IMR-90 (cell line): ENCODE measurements around the gene TTL. TPM values are rescaled to one million over a fixed set of nuclear protein-coding genes. Genes with fewer than 3 reads are reported as not detected.
A peak's percentile ranks its signal among the peaks of the same experiment; 100 is the strongest.
"Not testable (repeated sequence)": the region's sequence is repeated elsewhere in the genome, so short reads cannot be mapped to it uniquely, and the experiment has no call there.

Experiments used
- ATAC-seq: fragments of 200-7000 bp; cut with Tn5 transposase; 2 replicates; pipeline ENCODE4 v1.9.1; 2020; ENCODE audit warnings: low read depth, mild to moderate bottlenecking, moderate library complexity
- Bru-seq: library from RNA; stranded (reverse); fragments of 400-500 nt; gene quantifications from one replicate; lab custom pipeline; 2021; lab: Mats Ljungman, UMichigan
- BruChase-seq, 2 experiments: library from RNA; stranded (reverse); fragments of 400-500 nt; gene quantifications; one replicate each; lab custom pipeline; 2021; lab: Mats Ljungman, UMichigan
- BruUV-seq: library from RNA; stranded (reverse); fragments of 400-500 nt; replicated peaks from 2 replicates; lab custom pipeline; 2021; lab: Mats Ljungman, UMichigan
- CTCF ChIA-PET: fragments of 300-600 bp; formaldehyde crosslinking; extraction: SDS; loops from one replicate; lab custom pipeline; 2021; ENCODE audit warnings: antibody characterized with exemption; lab: Yijun Ruan, JAX
- POLR2A ChIA-PET: fragments of 300-600 bp; sonication (Branson Sonifier 250); formaldehyde crosslinking; loops from one replicate; lab custom pipeline; 2022; ENCODE audit warnings: antibody characterized with exemption; ENCODE audit not compliant: unreplicated experiment; lab: Charles Lee
- DNase-seq: peaks from one replicate; pipeline ENCODE4 v3.0.0; 2013
- H2AFZ ChIP-seq: replicated peaks from 2 replicates; pipeline ENCODE3; 2013; ENCODE audit warnings: low read length, mild to moderate bottlenecking; ENCODE audit not compliant: poor library complexity
- H2AK5ac ChIP-seq: 2 replicates; pipeline ENCODE4 v1.6.1; 2013; ENCODE audit warnings: low read depth, low read length, inconsistent platforms
- H2AK9ac ChIP-seq: replicated peaks from 2 replicates; pipeline ENCODE3; 2013; ENCODE audit warnings: mild to moderate bottlenecking, low read depth, low read length, moderate library complexity; ENCODE audit not compliant: poor library complexity
- H2BK120ac ChIP-seq: 2 replicates; pipeline ENCODE4 v1.6.1; 2013; ENCODE audit warnings: low read depth, low read length, inconsistent platforms
- H2BK15ac ChIP-seq: 3 replicates; pipeline ENCODE4 v1.6.1; 2013; ENCODE audit warnings: low read depth, low read length, inconsistent platforms
- H2BK20ac ChIP-seq: 2 replicates; pipeline ENCODE4 v1.6.1; 2013; ENCODE audit warnings: low read depth, mild to moderate bottlenecking, inconsistent platforms, low read length, moderate library complexity
- H2BK5ac ChIP-seq: 2 replicates; pipeline ENCODE4 v1.6.1; 2013; ENCODE audit warnings: mild to moderate bottlenecking, low read depth, low read length, inconsistent platforms; ENCODE audit not compliant: poor library complexity, severe bottlenecking
- H3K14ac ChIP-seq: replicated peaks from 2 replicates; pipeline ENCODE4 v1.6.1; 2013; ENCODE audit warnings: low read depth, low read length, inconsistent platforms
- H3K18ac ChIP-seq: 2 replicates; pipeline ENCODE4 v1.6.1; 2013; ENCODE audit warnings: low read depth, low read length, control low read depth
- H3K23ac ChIP-seq: 2 replicates; pipeline ENCODE4 v1.6.1; 2013; ENCODE audit warnings: low read depth, low read length, inconsistent platforms
- H3K27ac ChIP-seq: 2 replicates; pipeline ENCODE4 v1.5.1; 2013; ENCODE audit warnings: mild to moderate bottlenecking, control low read depth, low read length; ENCODE audit not compliant: insufficient read depth
- H3K27me3 ChIP-seq: 2 replicates; pipeline ENCODE4 v1.6.1; 2013; ENCODE audit warnings: low read length; ENCODE audit not compliant: control insufficient read depth, insufficient read depth
- H3K36me3 ChIP-seq: 2 replicates; pipeline ENCODE4 v1.6.1; 2013; ENCODE audit warnings: low read length, mixed read lengths; ENCODE audit not compliant: control insufficient read depth, insufficient read depth
- H3K4ac ChIP-seq: 2 replicates; pipeline ENCODE4 v1.6.1; 2013; ENCODE audit warnings: low read depth, low read length, inconsistent platforms
- H3K4me1 ChIP-seq: 2 replicates; pipeline ENCODE4 v1.6.1; 2013; ENCODE audit warnings: low read length, mixed read lengths; ENCODE audit not compliant: control insufficient read depth, insufficient read depth
- H3K4me2 ChIP-seq: 2 replicates; pipeline ENCODE4 v1.6.1; 2013; ENCODE audit warnings: low read depth, mild to moderate bottlenecking, control low read depth, low read length, moderate library complexity
- H3K4me3 ChIP-seq: 2 replicates; pipeline ENCODE4 v1.5.1; 2013; ENCODE audit warnings: low read depth, mild to moderate bottlenecking, control low read depth, low read length, moderate library complexity; ENCODE audit not compliant: insufficient read depth
- H3K56ac ChIP-seq: 2 replicates; pipeline ENCODE4 v1.6.1; 2013; ENCODE audit warnings: low read length, inconsistent platforms; ENCODE audit not compliant: insufficient read depth; ENCODE audit errors: extremely low read depth
- H3K79me1 ChIP-seq, 2 experiments: 2 replicates each; pipeline ENCODE4 v1.6.1; 2013; ENCODE audit warnings: low read length in 2 of 2, inconsistent platforms in 1 of 2, low read depth in 1 of 2
- H3K9ac ChIP-seq: 2 replicates; pipeline ENCODE4 v1.6.1; 2013; ENCODE audit warnings: low read depth, low read length, control low read depth
- H3K9me1 ChIP-seq: 2 replicates; pipeline ENCODE4 v1.6.1; 2013; ENCODE audit warnings: low read length, inconsistent platforms; ENCODE audit not compliant: insufficient read depth
- H3K9me3 ChIP-seq: 2 replicates; pipeline ENCODE4 v1.6.1; 2013; ENCODE audit warnings: low read length; ENCODE audit not compliant: control insufficient read depth, insufficient read depth
- H4K20me1 ChIP-seq: 2 replicates; pipeline ENCODE4 v1.6.1; 2013; ENCODE audit warnings: low read length, inconsistent platforms; ENCODE audit not compliant: insufficient read depth
- H4K5ac ChIP-seq: 2 replicates; pipeline ENCODE4 v1.6.1; 2013; ENCODE audit warnings: mild to moderate bottlenecking, low read depth, low read length, control low read depth
- H4K8ac ChIP-seq, 2 experiments: 2 replicates each; pipeline ENCODE4 v1.6.1; 2013; ENCODE audit warnings: low read depth in 2 of 2, low read length in 2 of 2, control low read depth in 1 of 2, inconsistent platforms in 1 of 2
- H4K91ac ChIP-seq: 2 replicates; pipeline ENCODE4 v1.6.1; 2013; ENCODE audit warnings: low read depth, low read length, inconsistent platforms; ENCODE audit not compliant: insufficient read depth
- BHLHE40 ChIP-seq: fragments of 150-350 bp; IDR thresholded peaks from 2 replicates; pipeline ENCODE4 v1.6.1; 2016; ENCODE audit warnings: mild to moderate bottlenecking, low read depth, low read length
- MAZ ChIP-seq: IDR thresholded peaks from 2 replicates; pipeline ENCODE4 v1.6.1; 2012; ENCODE audit warnings: low read depth, mild to moderate bottlenecking, low read length, improper control_type of control experiment, moderate library complexity, borderline replicate concordance
- RCOR1 ChIP-seq: IDR thresholded peaks from 2 replicates; pipeline ENCODE4 v1.6.1; 2012; ENCODE audit warnings: mild to moderate bottlenecking, low read length, improper control_type of control experiment; ENCODE audit not compliant: insufficient replicate concordance
- WGBS, 2 experiments: methylation state at CpG; one replicate each; pipeline versions ENCODE4 v1.1.5 to v1.1.7; 2013; ENCODE audit warnings: missing lambda C conversion rate in 2 of 2; ENCODE audit not compliant: insufficient read length in 1 of 2; ENCODE audit errors: extremely low coverage in 2 of 2; 5-methylcytosine and 5-hydroxymethylcytosine counted together
- dilution Hi-C: fragments of 300-500 bp; cut with HindIII; formaldehyde crosslinking; loops from one replicate; pipeline ENCODE4 v1.14.3; 2018; ENCODE audit warnings: low sequenced_read_pairs; ENCODE audit not compliant: unreplicated experiment
- in situ Hi-C: fragments of 300-500 bp; cut with MboI; formaldehyde crosslinking; loops from 3 replicates; pipeline ENCODE4 v1.14.3; 2019; ENCODE audit warnings: low sequenced_read_pairs, inconsistent platforms, mixed read lengths
- intact Hi-C: fragments of 100-400 bp; cut with micrococcal nuclease; formaldehyde crosslinking; loops from 2 replicates; pipeline ENCODE4 v1.10.0; 2022
- long read RNA-seq: library from polyadenylated mRNA; unstranded; transcript quantifications from one replicate; pipeline ENCODE4 v2.0.0, GENCODE V29; 2021; ENCODE audit not compliant: unreplicated experiment
- polyA plus RNA-seq, 3 experiments: library from polyadenylated mRNA; depleted of rRNA; stranded (reverse); fragments of >200 nt; gene quantifications; 2 replicates each; pipeline ENCODE4 v1.2.3, GENCODE V29; 2012; ENCODE audit warnings: low replicate concordance in 1 of 3
- total RNA-seq: library from RNA; depleted of rRNA; stranded (reverse); fragments of >200 nt; gene quantifications from 2 replicates; pipeline ENCODE4 v1.2.3, GENCODE V29; 2012; rRNA removed

Gene TTL
- 36.2 and 44.7 TPM in 2 replicates for total RNA-seq
- polyA plus RNA-seq (2012; rRNA removed), result 13.4 and 18.2 TPM in 2 replicates
- polyA plus RNA-seq (2012; cell fraction: cytosol; rRNA removed), result 4.8 and 5.2 TPM in 2 replicates
- polyA plus RNA-seq (2012; cell fraction: nucleus; rRNA removed; ENCODE audit: low replicate concordance), result 8.9 and 25.1 TPM in 2 replicates
- Bru-seq, nascent RNA, result percentile 74 among the genes with signal in this experiment
- BruChase-seq, experiment 1, labeled RNA remaining after a 6-hour chase, result percentile 88 among the genes with signal in this experiment
- BruChase-seq, experiment 2, labeled RNA remaining after a 2-hour chase, result percentile 88 among the genes with signal in this experiment
- long read RNA-seq, full-length matches to known transcripts, result 14 of 31 reads
- long read RNA-seq, partial matches to known transcripts, result 7 of 31 reads
- long read RNA-seq, other reads (novel, unspliced or antisense), result 10 of 31 reads

- Histone ChIP-seq H4K5ac (no peak within 1 kb of the TSS), H3K27ac (peak within 1 kb of the TSS; percentile 74), H3K9me3 (no peaks in the 10 kb centered on the region), H3K9me1 (peaks cover 11% of the 10 kb centered on the region; the same call in 1 of the 2 replicates), H3K9ac (peak within 1 kb of the TSS; percentile 88), H3K4ac (peak within 1 kb of the TSS; percentile 76), H2BK120ac (peak within 1 kb of the TSS; percentile 2; the same call in 1 of the 2 replicates), H2AFZ (peak within 1 kb of the TSS; percentile 96), H3K18ac (peak within 1 kb of the TSS; percentile 35; the same call in 1 of the 2 replicates), H2BK20ac (no peak within 1 kb of the TSS), H4K20me1 (peaks cover 8% of the 10 kb centered on the region), H2BK15ac (peak within 1 kb of the TSS; percentile 2; the same call in 1 of the 3 replicates), H4K91ac (0 out of 2 replicates have a peak within 1 kb of the TSS, but pooled peaks have one; percentile 54), H3K27me3 (no peaks in the 10 kb centered on the region), H2AK5ac (peak within 1 kb of the TSS; percentile 73), H3K4me3 (peak within 1 kb of the TSS; percentile 94), H3K36me3 (peaks cover 4% of the 10 kb centered on the region; the same call in 1 of the 2 replicates), H3K23ac (peak within 1 kb of the TSS; percentile 97), H3K14ac (peak within 1 kb of the TSS; percentile 97), H2BK5ac (peak within 1 kb of the TSS; percentile 71), H3K56ac (peak within 1 kb of the TSS; percentile 42; the same call in 1 of the 2 replicates), H4K8ac (peak within 1 kb of the TSS; percentile 50 to 55; a peak in 1 of 4 replicates), H2AK9ac (peak within 1 kb of the TSS; percentile 97), H3K4me1 (peaks cover 2% of the 10 kb centered on the region; the same call in 1 of the 2 replicates), H3K4me2 (peak within 1 kb of the TSS; percentile 97), H3K79me1 (peaks cover 21 to 34% of the 10 kb centered on the region in 2 experiments)
- 0% methylated on average over 21 of the region's 82 CpGs; no CpG with 5 or more reads in 1 of the 2 experiments for WGBS, 2 experiments
- ATAC-seq, result peak; percentile 84
- dilution Hi-C loops, result no loop called here
- in situ Hi-C loops, result no loop called here
- ChIA-PET POLR2A (no interaction called here), CTCF (interaction anchor here (0.6 to 1.8 kb wide), 3 partner anchors 8 to 156 kb away, joined by 3 to 7 read pairs (median 5); no protein-coding TSS in a partner anchor)
- TF ChIP-seq RCOR1, result no peak
- TF ChIP-seq MAZ, result peak; percentile 69; the same call in 1 of the 2 replicates
- peak; percentile 45 for TF ChIP-seq BHLHE40
- no TSS peak for BruUV-seq
- intact Hi-C loops, result loop anchor here (1.0 to 5.0 kb wide), 4 partner anchors 61 to 245 kb away; partner anchors contain the start of genes POLR1B and ZC3H8
- peak; percentile 49 for DNase-seq
Measured at GRCh38 chr2:112481528-112482233, at the start of gene TTL. TTL (plus strand) TSS chr2:112482156; CDS start chr2:112482345, 189 bp downstream.

- H3K23ac ChIP-seq, ATAC-seq, DNase-seq, H3K9ac ChIP-seq, H3K4ac ChIP-seq, H2AFZ ChIP-seq, H4K91ac ChIP-seq, CTCF ChIA-PET, H4K20me1 ChIP-seq, BruUV-seq, H2BK5ac ChIP-seq, H3K27ac ChIP-seq, H2BK15ac ChIP-seq, H3K18ac ChIP-seq, dilution Hi-C loops, H2BK120ac ChIP-seq, H3K4me2 ChIP-seq, H4K5ac ChIP-seq, H3K4me3 ChIP-seq, H3K4me1 ChIP-seq, H2BK20ac ChIP-seq, H3K56ac ChIP-seq, H3K36me3 ChIP-seq, H3K9me3 ChIP-seq, H3K27me3 ChIP-seq, H3K9me1 ChIP-seq, H3K14ac ChIP-seq, POLR2A ChIA-PET, H2AK9ac ChIP-seq, H2AK5ac ChIP-seq, H4K8ac ChIP-seq, H3K79me1 ChIP-seq: not testable (repeated sequence)
- in situ Hi-C loops, result loop anchor here (25.0 kb wide), 1 partner anchor 170 kb away; the partner anchor contains the start of gene ZC3H8
- no CpG with 5 or more reads among the region's 22 CpGs for WGBS, 2 experiments
- intact Hi-C loops, result loop anchor here (2.0 to 5.0 kb wide), 3 partner anchors 174 to 550 kb away; partner anchors contain the start of gene ANAPC1
Measured at GRCh38 chr2:112432390-112432734, 49.6 kb upstream of the TTL start.
